ENCODE measurements around the gene MRPS16. TPM values are rescaled to one million over a fixed set of nuclear protein-coding genes. Genes with fewer than 3 reads are reported as not detected.

The MRPS16 gene
- 100 to 1,000 TPM in 1 of 3 donors, 10 to 100 TPM in 2; 76.7 to 108 (median 88.9) TPM for total RNA-seq
- long read RNA-seq, donor 1, transcript MRPS16-202 (3 exons, 2,634 nt) = major isoform, 83 of 89 reads
- long read RNA-seq, donor 1, partial matches to known transcripts = 1 of 89 reads
- long read RNA-seq, donor 1, other reads (novel, unspliced or antisense) = 3 of 89 reads
- long read RNA-seq, donor 2, transcript MRPS16-202 (3 exons, 2,634 nt) = major isoform, 48 of 52 reads
- long read RNA-seq, donor 2, partial matches to known transcripts = 0 of 52 reads
- long read RNA-seq, donor 2, other reads (novel, unspliced or antisense) = 4 of 52 reads

DNA sequence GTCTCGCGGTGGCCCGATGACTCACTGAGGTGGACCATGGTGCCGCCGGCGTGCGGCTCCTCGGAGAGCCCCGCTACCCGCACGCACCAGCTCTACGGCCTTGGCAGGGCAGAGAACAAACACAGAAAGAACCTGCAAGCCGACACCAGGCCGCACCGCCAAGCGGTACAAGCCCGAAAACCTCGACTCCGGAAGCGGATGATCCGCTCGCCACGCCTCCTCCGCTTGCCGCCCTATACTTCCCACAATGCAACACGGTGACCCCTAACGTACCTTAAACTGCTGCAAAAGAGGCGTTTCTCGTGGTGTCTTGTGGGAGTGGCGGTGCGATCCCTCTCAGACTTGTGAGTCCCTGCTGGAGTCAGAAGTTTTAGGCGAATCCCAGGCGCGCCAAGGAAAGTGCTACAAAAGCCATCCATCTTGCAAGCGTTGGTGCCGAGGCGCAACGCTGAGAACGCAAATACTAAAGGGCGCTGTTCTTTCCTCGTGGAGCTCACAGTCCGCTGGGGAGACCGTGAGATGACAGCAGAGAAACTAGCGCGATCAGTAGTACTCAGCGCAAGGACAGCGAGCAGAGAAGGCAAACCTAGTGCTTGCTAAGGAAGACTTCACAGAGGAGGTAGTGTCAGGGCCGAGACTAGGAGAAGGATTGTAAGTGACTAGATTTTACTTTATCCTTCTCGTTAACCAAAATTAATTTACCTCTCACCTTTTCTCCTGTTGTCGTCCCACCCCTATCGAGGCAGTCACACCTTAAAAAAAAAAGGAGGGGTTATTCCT, at the start of gene MRPS16:
MRPS16 (minus strand) TSS at position 200 of the 780 bp plus-strand sequence; CDS start at position 38, 162 bp downstream.
- intact Hi-C loops (cut with DNase I, micrococcal nuclease) = loop anchor here in 1 of 2 donors (5.0 kb wide), 1 partner anchor 160 kb away; the partner anchor contains the start of gene ANXA7
- ATAC-seq = peak; percentile 98
- peaks cover 19% of the 10 kb centered on the region for H3K4me1 ChIP-seq (ENCODE audit: low read depth)
- peak within 1 kb of the TSS; percentile 60 for H3K4me3 ChIP-seq
- TF ChIP-seq, protein P1, sequence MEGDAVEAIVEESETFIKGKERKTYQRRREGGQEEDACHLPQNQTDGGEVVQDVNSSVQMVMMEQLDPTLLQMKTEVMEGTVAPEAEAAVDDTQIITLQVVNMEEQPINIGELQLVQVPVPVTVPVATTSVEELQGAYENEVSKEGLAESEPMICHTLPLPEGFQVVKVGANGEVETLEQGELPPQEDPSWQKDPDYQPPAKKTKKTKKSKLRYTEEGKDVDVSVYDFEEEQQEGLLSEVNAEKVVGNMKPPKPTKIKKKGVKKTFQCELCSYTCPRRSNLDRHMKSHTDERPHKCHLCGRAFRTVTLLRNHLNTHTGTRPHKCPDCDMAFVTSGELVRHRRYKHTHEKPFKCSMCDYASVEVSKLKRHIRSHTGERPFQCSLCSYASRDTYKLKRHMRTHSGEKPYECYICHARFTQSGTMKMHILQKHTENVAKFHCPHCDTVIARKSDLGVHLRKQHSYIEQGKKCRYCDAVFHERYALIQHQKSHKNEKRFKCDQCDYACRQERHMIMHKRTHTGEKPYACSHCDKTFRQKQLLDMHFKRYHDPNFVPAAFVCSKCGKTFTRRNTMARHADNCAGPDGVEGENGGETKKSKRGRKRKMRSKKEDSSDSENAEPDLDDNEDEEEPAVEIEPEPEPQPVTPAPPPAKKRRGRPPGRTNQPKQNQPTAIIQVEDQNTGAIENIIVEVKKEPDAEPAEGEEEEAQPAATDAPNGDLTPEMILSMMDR (IDR thresholded peaks at IDR 0.05) = no peak
- H3K36me3 ChIP-seq (ENCODE audit: low read depth) = no peaks in the 10 kb centered on the region
- no peaks in the 10 kb centered on the region for H3K9me3 ChIP-seq
- peak; percentile 93 to 98 (median 94) for DNase-seq

DNA sequence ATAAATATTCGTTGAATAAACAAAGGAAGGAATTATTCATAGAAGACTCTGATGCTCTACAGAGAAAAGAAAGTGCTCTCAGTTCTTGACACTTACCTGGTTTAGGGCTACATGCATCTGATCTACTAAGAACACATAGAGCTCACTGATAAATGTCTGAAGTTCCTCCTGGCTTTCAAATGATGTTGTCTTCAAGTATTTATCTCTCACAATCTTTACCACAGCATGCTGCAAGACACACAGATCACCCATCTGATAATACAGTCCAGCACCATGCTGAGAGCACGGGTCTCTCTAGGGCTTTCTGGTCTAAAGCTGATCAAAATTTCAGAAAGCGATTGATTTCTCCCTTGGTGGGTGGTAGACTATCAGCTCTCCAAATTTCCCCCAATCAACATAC, 44.5 kb upstream of the MRPS16 start:
- ATAC-seq = no peak
- TF ChIP-seq, protein P1 (IDR thresholded peaks at IDR 0.05) = no peak
- intact Hi-C loops (cut with DNase I, micrococcal nuclease) = no loop called here

DNA sequence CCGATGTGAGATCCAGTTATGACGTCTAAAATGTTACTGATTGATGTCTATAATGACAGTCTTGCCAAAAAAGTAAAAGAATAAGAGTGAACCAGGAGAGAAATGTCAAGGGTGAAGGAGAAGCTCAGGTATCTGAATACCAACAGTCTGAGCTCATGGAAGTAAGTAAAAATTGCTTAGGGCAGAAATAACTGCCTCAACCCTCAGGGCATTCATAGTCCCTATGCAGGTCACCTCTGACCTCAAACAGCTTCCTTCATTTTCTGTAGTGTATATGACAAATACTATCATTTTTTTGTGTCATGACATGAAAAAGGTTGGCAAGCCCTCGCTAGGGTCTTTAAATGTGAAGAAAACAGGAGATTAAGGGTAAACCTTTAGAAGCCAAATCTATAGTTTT, 41.0 kb upstream of the MRPS16 start:
- DNase-seq = no peak
- Histone ChIP-seq H3K9me3 (no peaks in the 10 kb centered on the region), H3K4me1 (ENCODE audit: low read depth) (no peaks in the 10 kb centered on the region), H3K4me3 (no peak overlapping the region), H3K36me3 (ENCODE audit: low read depth) (no peaks in the 10 kb centered on the region)
- TF ChIP-seq, protein P1 (IDR thresholded peaks at IDR 0.05) = no peak
- intact Hi-C loops (cut with DNase I, micrococcal nuclease) = no loop called here
- no peak for ATAC-seq

More for the DNA sequence above, 44.5 kb upstream of the MRPS16 start:
- Histone ChIP-seq H3K4me3 (no peak overlapping the region), H3K4me1 (ENCODE audit: low read depth) (no peaks in the 10 kb centered on the region), H3K36me3 (ENCODE audit: low read depth) (no peaks in the 10 kb centered on the region), H3K9me3 (no peaks in the 10 kb centered on the region)
- no peak for DNase-seq

DNA sequence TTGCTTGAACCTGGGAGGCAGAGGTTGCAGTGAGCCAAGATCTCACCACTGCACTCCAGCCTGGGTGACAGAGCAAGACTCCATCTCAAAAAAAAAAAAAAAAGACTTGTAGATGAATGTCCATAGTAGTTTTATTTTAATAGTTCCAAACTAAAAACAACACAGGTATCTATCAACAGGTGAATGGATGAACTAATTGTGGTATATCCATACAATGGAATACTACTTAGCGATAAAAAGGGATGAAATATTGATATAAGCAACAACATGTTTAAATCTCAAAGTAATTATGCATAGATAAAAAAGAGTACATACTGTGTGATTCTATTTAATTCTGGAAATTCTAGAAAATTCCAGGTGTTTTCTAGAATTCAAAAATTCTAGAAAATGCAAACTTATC, 37.5 kb upstream of the MRPS16 start:
- H3K36me3 ChIP-seq (ENCODE audit: low read depth) = no peaks in the 10 kb centered on the region
- ATAC-seq = no peak
- intact Hi-C loops (cut with DNase I, micrococcal nuclease) = no loop called here
- TF ChIP-seq, protein P1 (IDR thresholded peaks at IDR 0.05) = no peak
- no peak overlapping the region for H3K4me3 ChIP-seq
- no peak for DNase-seq
- no peaks in the 10 kb centered on the region for H3K4me1 ChIP-seq (ENCODE audit: low read depth)
- no peaks in the 10 kb centered on the region for H3K9me3 ChIP-seq

DNA sequence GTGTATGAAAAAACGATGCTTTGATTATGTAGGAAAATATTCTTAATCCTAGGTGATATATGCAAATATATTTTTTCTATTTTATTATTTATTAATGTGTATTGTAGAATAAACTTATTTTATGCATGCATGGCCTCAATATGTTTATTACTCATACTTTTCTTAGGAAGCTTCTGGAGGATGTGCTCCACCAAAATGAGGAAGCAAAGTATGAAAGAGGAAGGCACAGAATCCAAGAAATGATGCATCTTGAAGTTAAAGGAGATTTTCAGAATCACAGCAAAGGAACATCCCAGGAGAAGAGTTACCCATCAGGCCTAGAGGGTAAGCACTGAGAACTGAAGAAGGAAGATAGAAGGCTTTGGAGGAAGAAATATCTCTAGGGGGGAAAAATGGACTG, 35.0 kb upstream of the MRPS16 start:
- DNase-seq = no peak
- Histone ChIP-seq H3K4me3 (no peak overlapping the region), H3K4me1 (ENCODE audit: low read depth) (no peaks in the 10 kb centered on the region), H3K9me3 (no peaks in the 10 kb centered on the region), H3K36me3 (ENCODE audit: low read depth) (no peaks in the 10 kb centered on the region)
- TF ChIP-seq, protein P1 (IDR thresholded peaks at IDR 0.05) = no peak
- no peak for ATAC-seq
- intact Hi-C loops (cut with DNase I, micrococcal nuclease) = no loop called here

Data from mucosa of descending colon (tissue), 3 donors.